Activated T-helper 17 cell treated with anti-CD3 and anti-CD28 coated beads, Interleukin-2, amount 50 U/mL, for 72 hours (primary cell): ENCODE results near the gene MICAL1. TPM values are rescaled to one million over a fixed set of nuclear protein-coding genes. Genes with fewer than 3 reads are reported as not detected.

Experiments
- ATAC-seq: fragments of 150-1000 bp; cut with Tn5 transposase; replicated peaks from 2 replicates; pipeline ENCODE4 v1.10.0; 2021; ENCODE audit warnings: mild to moderate bottlenecking, moderate library complexity
- H3K27ac Mint-ChIP-seq: one replicate; pipeline ENCODE4 v1.8.0; 2022; ENCODE audit warnings: mixed read lengths
- H3K27me3 Mint-ChIP-seq: one replicate; pipeline ENCODE4 v1.8.0; 2022; ENCODE audit warnings: mixed read lengths
- H3K36me3 Mint-ChIP-seq: one replicate; pipeline ENCODE4 v1.8.0; 2022; ENCODE audit warnings: low read depth, mild to moderate bottlenecking, mixed read lengths
- H3K4me1 Mint-ChIP-seq: one replicate; pipeline ENCODE4 v1.8.0; 2022; ENCODE audit warnings: mixed read lengths
- H3K4me3 Mint-ChIP-seq: one replicate; pipeline ENCODE4 v1.8.0; 2022; ENCODE audit warnings: mild to moderate bottlenecking, mixed read lengths
- H3K9me3 Mint-ChIP-seq: one replicate; pipeline ENCODE4 v1.8.0; 2022; ENCODE audit warnings: mixed read lengths
- total RNA-seq, 2 donors: library from RNA; stranded (reverse); gene quantifications; one replicate each; pipeline ENCODE4 v1.2.3, GENCODE V29; 2022

Gene MICAL1
- total RNA-seq, 2 donors from 2014 or later, result 43.3 to 58.3 TPM

DNA sequence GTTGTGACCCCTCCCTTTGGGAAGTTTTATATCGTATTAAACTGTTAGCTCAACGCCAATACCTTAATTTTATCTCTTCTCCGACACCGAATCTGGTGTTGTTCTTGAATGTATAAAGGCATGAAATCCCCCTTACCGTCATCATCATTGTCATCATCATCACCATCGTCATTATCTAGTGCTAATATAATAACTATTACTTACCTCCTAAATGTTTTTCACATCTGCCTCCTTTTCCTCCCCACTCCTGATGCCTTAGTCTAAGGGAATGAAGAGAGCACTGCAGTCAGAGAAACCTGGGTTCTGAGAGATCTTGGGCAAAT lies 28.1 kb upstream of the MICAL1 start:
- Mint-ChIP-seq H3K27ac (peak overlapping the region; percentile 49), H3K9me3 (no peaks in the 10 kb centered on the region), H3K36me3 (peaks cover 41% of the 10 kb centered on the region), H3K4me1 (peaks cover 32% of the 10 kb centered on the region), H3K4me3 (peak overlapping the region; percentile 78), H3K27me3 (no peaks in the 10 kb centered on the region)
- ATAC-seq, result peak; percentile 1

DNA sequence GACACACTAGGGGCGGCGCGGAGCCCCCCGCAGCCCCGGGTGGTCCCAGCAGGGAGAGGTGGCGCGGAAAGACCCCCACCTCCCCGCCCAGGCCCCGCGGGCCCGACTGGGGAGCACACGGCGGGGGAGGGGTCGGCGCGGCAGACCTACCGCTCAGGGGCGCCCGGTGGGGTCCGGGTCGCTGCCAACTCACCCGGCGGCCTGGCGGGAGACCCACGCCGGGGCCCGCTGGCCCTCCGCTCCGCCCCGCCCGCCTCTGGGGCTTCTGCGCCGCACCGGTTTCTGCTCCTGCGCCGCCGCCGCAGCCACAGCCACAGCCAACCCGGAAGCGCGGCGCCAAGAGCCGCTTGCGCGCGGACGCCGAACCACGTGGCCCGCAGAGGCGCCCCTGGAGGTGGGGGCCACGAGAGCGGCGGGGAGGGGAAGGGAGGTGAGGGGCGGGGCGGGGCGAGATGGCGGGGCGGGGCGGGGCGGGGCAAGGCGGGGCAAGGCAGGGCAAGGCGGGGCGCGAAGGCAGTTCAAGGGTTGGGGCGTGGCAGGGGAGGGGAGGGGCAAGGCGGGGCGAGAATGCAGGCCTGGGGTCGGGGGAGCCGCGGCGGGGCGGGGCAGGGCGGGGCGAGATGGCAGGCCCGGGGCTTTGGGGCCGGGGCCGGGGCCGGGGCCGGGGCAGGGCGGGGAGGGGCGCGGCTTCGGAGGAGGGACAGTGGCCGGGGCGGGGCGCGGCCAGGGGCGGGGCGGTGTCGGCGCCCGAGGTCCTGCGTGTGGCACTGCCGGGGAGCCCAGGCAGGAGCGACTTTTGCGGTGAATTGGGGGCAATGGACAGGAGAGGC lies 27.5 kb upstream of the MICAL1 start, which contains the start of gene ZBTB24:
Gene ZBTB24 (minus strand): TSS at position 315 of the 830 bp plus-strand sequence. CDS start 1,193 bp downstream, outside the sequence.
- H3K4me1 Mint-ChIP-seq, result peaks cover 36% of the 10 kb centered on the region
- ATAC-seq, result peak; percentile 84
- peaks cover 46% of the 10 kb centered on the region for H3K36me3 Mint-ChIP-seq
- no peaks in the 10 kb centered on the region for H3K27me3 Mint-ChIP-seq
- H3K9me3 Mint-ChIP-seq, result no peaks in the 10 kb centered on the region
- H3K27ac Mint-ChIP-seq, result peak within 1 kb of the TSS; percentile 49
- peak within 1 kb of the TSS; percentile 79 for H3K4me3 Mint-ChIP-seq

DNA sequence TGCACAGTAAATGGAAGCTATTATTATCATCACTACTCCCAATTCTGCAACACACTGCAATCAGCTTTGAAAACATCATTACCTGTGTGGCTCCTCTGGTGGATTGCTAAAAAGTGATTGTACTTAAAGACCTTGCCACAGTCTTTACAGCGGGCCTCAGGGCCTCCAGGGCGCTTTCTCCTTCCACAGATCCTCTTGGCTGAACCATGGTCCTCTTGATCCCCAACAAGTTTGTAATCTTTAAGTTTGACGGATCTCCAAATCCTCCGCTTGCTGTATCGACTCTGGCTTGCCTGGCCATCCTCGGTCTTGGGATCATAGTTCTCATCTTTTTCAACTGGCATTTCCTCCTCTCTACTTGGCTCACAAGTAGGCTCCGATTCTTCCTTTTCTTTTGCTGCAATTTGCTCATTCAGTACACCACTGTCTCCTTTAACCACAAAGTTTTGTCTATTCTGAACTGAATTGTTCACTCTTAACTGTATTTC lies 25.5 kb upstream of the MICAL1 start:
- Mint-ChIP-seq H3K27me3 (no peaks in the 10 kb centered on the region), H3K4me3 (peak overlapping the region; percentile 79), H3K36me3 (peaks cover 67% of the 10 kb centered on the region), H3K4me1 (peaks cover 44% of the 10 kb centered on the region), H3K27ac (peak overlapping the region; percentile 15), H3K9me3 (no peaks in the 10 kb centered on the region)
- ATAC-seq, result no peak

DNA sequence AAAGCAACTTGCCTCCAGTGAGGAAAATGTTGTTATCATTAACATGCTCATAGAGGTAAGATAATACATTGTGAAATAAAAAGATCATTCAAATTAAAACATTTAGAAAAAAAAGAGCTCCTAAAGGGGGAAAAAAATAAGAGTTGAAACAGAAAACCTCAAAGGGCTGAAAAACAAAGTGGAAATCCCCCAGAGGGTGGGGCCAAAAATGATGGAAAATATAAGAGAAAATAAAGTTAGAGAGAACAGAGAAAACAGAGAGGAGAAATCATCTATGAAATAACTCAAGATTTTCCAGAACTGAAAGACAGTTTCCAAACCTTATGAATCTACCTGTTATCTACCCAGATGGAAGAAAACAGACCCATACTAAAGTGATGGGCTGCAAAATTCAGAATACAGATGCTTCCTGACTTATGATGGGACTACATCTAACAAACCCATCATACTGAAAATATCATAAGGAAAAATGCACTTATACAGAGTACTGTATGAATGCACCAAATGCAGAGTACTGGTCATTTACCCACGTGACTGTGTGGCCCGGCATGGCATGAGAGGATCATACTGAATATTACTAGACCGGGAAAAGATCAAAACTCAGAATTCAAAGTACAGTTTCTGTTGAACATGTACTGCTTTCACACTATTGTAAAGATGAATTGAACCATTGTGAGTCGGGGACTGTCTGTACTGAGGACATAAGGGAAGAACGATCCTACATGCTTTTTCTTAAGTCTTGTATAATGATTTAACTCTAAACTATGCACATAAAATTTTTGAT lies 23.5 kb upstream of the MICAL1 start:
- H3K9me3 Mint-ChIP-seq, result no peaks in the 10 kb centered on the region
- no peaks in the 10 kb centered on the region for H3K27me3 Mint-ChIP-seq
- peak overlapping the region; percentile 79 for H3K4me3 Mint-ChIP-seq

DNA sequence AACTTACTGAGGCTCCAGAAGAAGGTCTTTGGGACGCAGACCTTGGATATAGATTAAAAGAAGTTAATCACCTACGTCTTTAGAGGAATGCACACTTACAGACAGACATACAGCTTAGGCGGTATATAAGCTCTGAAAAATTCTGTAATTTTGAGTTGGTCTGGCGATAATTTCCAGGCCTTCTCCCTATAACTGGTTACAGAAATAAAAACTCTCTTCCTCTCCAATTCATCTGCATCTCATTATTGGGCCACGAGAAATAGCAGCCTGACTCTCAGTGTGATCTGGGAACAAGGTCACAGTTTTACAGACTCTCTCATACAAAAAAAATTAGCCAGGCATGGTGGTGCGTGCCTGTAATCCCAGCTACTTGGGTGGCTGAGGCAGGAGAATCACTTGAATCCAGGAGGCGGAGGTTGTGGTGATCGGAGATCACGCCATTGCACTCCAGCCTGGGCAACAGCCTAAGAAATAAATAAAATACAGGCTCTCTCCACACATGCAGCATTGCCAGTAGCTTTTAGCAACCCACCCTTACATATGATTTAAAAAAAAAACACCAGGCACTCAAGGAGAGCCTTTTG lies 22.7 kb upstream of the MICAL1 start:
- Mint-ChIP-seq H3K36me3 (peaks cover 94% of the 10 kb centered on the region), H3K9me3 (no peaks in the 10 kb centered on the region), H3K27me3 (no peaks in the 10 kb centered on the region), H3K4me3 (peak overlapping the region; percentile 79), H3K4me1 (peaks cover 51% of the 10 kb centered on the region), H3K27ac (peak overlapping the region; percentile 80)
- ATAC-seq, result no peak

More for the DNA sequence above, 23.5 kb upstream of the MICAL1 start:
- Mint-ChIP-seq H3K4me1 (peaks cover 50% of the 10 kb centered on the region), H3K27ac (peak overlapping the region; percentile 80), H3K36me3 (peaks cover 87% of the 10 kb centered on the region)
- peak; percentile 13 for ATAC-seq

DNA sequence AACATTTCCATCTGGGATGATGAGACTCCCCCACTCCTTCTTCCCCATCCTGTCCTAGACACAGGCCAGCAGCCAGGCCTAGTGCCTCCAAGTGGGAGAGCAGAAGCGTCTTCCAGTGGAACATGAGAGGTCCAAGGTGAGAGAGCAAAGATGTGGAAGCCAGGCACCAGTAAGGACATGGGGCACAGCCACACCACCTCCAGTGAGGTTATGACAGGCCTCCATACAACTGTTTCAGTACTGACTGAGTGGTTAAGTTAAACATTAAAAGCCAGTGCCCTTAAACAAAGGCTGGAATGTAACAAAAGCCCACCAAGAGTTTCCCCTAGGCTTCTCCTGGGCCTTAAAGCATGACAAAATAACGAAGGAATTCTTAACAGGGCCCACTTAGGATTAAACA lies 22.2 kb upstream of the MICAL1 start:
- Mint-ChIP-seq H3K4me1 (peaks cover 57% of the 10 kb centered on the region), H3K27ac (peak overlapping the region; percentile 80), H3K9me3 (no peaks in the 10 kb centered on the region), H3K36me3 (peaks cover 100% of the 10 kb centered on the region), H3K27me3 (no peaks in the 10 kb centered on the region), H3K4me3 (peak overlapping the region; percentile 79)
- ATAC-seq, result peak; percentile 48

DNA sequence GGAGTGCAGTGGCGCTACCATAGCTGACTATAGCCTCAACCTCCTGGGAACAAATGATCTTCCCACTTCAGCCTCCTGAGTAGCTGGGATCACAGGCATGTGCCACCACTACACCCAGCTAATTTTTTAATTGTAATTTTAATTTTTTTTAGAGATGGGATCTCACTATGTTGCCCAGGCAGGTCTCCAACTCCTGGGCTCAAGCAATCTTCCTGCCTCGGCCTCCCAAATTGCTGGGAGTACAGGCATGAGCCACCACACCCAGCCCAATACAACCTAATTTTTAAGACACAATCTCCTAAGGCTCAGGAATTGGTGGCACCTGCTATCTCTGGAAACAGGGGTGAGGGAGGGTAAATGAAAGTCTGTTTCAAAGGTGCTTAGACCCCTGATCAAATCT lies 21.6 kb upstream of the MICAL1 start:
- peaks cover 100% of the 10 kb centered on the region for H3K36me3 Mint-ChIP-seq
- H3K27ac Mint-ChIP-seq, result peak overlapping the region; percentile 80
- peaks cover 62% of the 10 kb centered on the region for H3K4me1 Mint-ChIP-seq
- no peak for ATAC-seq
- H3K4me3 Mint-ChIP-seq, result peak overlapping the region; percentile 79
- no peaks in the 10 kb centered on the region for H3K27me3 Mint-ChIP-seq
- H3K9me3 Mint-ChIP-seq, result no peaks in the 10 kb centered on the region

DNA sequence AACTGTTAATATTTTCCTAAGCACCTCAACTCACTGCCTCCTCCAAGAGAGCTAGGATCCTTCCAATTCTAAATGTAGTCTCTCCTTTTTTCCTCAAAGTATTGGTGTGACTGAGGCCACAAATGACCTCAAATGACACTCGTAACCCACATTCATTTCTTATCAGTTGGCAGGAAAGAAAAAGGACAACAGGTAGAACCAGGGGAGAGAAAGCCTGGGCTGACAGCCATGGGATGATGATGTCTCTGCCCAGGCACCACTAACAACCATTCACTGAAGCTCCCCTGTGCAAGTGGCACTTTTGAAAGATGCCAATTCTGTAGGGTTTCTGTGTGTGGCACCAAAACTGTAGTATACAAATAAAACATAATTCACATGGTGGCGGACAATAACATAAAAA lies 20.1 kb upstream of the MICAL1 start:
- no peaks in the 10 kb centered on the region for H3K9me3 Mint-ChIP-seq
- no peak for ATAC-seq
- peak overlapping the region; percentile 79 for H3K4me3 Mint-ChIP-seq
- peaks cover 100% of the 10 kb centered on the region for H3K36me3 Mint-ChIP-seq
- H3K27me3 Mint-ChIP-seq, result no peaks in the 10 kb centered on the region
- peak overlapping the region; percentile 54 for H3K27ac Mint-ChIP-seq
- H3K4me1 Mint-ChIP-seq, result peaks cover 63% of the 10 kb centered on the region

DNA sequence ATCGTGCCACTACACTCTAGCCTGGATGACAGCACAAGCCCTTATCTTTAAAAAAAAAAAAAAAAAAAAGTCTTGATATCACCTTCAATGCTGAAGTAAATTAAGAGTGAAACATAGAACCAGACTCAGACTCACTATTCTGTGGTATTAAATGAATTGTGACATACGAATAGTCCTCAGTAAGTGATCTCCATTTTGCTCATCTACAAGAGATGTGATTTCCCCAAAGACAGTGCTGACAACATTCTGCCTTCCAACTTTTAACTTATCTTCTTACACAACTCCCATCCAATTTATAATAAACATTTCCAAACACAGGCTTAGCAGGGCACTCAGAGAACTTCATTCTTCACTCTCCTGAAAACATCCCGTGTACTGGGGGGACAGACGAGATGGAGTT lies 19.4 kb upstream of the MICAL1 start:
- H3K4me3 Mint-ChIP-seq, result peak overlapping the region; percentile 79
- H3K27ac Mint-ChIP-seq, result peak overlapping the region; percentile 54
- H3K27me3 Mint-ChIP-seq, result no peaks in the 10 kb centered on the region
- peak; percentile 73 for ATAC-seq
- H3K9me3 Mint-ChIP-seq, result no peaks in the 10 kb centered on the region
- peaks cover 100% of the 10 kb centered on the region for H3K36me3 Mint-ChIP-seq
- H3K4me1 Mint-ChIP-seq, result peaks cover 58% of the 10 kb centered on the region

DNA sequence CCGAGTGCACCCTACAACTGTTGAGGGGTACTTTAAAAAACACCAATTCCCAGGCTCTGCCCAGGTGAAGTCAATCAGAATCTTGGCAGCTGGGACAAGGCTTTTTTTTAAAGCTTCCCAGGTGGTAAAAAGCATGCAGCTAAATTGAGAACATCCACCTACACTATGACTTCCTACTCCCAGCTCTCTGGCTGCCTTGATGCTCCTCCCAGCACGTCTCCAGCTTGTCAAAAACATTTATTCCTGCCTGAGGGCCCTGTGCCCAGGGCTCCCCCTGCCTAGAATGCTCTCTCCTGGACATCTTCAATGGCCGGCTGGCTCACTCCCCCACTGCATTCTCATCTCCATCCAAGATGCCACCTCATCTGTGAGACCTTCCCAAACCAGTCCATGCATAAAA lies 17.5 kb upstream of the MICAL1 start:
- Mint-ChIP-seq H3K9me3 (no peaks in the 10 kb centered on the region), H3K27ac (peak overlapping the region; percentile 57), H3K4me1 (peaks cover 52% of the 10 kb centered on the region), H3K36me3 (peaks cover 100% of the 10 kb centered on the region), H3K4me3 (peak overlapping the region; percentile 43), H3K27me3 (no peaks in the 10 kb centered on the region)
- no peak for ATAC-seq

DNA sequence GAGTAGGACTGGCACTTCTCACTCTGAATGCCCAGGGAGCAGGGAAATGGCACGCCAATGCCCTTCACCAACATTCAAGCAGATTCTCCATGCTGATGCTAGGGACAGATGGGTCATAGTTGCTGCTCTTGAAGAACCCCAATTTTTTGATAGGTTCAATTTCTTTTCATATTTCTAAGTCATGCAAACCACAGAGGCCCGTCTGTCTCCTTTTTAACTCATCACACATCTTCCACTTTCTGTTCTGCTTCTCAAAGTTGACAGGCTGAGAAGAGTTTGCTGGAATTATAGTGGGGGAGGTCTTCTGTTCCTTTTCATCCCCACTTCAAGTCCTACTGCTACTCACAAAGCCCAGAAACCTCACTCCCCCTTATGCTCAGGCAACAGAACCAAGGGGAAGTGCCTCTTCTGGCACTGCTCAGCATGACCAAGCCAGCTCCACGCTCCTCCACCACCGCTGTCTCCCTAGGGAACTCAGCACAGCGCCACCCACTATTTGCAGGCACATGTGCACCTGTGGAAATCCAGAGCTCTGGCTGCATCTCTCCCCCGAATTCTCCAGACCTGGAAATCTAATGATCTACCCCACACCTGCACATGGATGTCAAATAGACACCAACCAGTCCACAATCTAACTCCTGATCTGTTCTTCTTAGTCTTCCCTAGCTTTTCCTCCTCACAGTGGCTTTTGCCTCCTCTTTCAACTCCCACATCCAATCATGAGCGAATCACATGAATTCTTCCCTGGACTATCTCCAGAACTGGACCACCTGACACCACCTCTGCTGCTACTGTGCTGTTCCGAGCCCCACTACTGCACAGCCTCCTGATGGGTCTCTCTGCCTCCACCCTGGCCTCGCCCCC lies 16.8 kb upstream of the MICAL1 start:
- H3K36me3 Mint-ChIP-seq, result peaks cover 100% of the 10 kb centered on the region
- peak; percentile 69 for ATAC-seq
- no peaks in the 10 kb centered on the region for H3K27me3 Mint-ChIP-seq
- peak overlapping the region; percentile 43 for H3K4me3 Mint-ChIP-seq
- H3K27ac Mint-ChIP-seq, result peak overlapping the region; percentile 57
- peaks cover 51% of the 10 kb centered on the region for H3K4me1 Mint-ChIP-seq
- H3K9me3 Mint-ChIP-seq, result no peaks in the 10 kb centered on the region

DNA sequence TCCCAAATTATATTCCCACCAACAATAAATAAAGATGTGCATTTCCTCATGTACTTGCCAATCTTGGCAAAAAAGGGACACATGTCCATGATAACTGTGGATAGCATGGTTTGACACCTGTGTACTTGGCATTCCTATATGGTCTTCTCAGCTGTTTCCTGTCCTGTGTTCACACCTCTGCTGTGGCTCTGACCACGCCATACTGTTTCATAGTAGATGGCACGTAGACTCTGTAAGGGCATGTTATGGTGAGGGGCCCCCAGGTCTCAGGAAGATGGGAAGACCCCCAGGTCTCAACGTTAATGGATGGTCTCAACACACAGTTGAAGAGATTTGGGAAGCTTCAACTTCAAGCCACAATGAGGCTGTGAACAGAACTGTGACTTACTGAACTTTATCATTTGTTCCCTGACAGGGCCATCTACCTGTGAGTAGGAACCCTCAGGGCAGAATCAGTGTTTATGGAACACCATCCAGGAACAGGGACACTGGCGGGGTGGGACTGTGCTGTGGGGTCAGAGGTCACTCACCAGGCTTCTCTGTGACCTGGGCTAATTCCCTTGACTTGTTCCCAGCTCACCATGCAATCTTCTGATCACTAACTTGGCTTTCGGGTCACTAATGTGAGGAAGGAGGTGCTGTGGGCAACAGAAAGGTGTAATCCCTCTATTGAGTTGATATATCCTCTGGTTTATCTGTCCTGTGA lies 15.7 kb upstream of the MICAL1 start:
- Mint-ChIP-seq H3K9me3 (no peaks in the 10 kb centered on the region), H3K27ac (peak overlapping the region; percentile 57), H3K4me1 (peaks cover 51% of the 10 kb centered on the region), H3K4me3 (peak overlapping the region; percentile 43), H3K36me3 (peaks cover 100% of the 10 kb centered on the region), H3K27me3 (no peaks in the 10 kb centered on the region)
- ATAC-seq, result no peak

DNA sequence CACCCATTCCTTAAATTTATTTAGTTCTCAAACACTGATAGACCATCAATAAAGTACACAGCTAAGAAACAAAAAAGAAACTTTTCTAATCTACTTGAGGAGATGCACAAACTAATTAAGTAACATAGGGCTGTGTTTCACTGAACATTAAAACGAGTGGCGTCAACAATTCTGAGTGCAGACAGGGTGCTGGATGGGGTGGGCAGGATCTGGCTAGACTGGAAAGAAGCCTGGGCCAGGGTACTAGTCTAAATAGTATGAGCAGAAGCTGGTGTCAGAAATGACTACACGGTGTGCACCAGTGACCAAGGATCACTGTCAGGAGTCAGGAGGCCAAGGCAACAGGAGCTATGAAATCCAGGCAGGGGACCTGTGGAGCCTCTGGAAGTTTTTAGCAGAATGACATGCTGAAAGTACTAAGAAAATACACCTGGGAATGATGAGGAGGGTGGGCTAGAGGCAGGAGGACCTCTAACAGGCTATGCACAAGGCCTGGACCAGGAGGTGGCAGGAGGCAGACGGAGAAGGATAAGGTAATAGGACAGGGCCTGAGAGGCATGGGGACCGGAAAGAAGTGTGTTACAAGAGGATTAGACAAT lies 14.1 kb upstream of the MICAL1 start:
- Mint-ChIP-seq H3K9me3 (no peaks in the 10 kb centered on the region), H3K4me1 (peaks cover 44% of the 10 kb centered on the region), H3K4me3 (no peak overlapping the region), H3K36me3 (peaks cover 100% of the 10 kb centered on the region), H3K27me3 (no peaks in the 10 kb centered on the region), H3K27ac (no peak overlapping the region)
- no peak for ATAC-seq
